Inferior parietal cortex (tissue), 1 donor: ENCODE measurements around the gene ANKRD11.
"Not testable (repeated sequence)": the region's sequence is repeated elsewhere in the genome, so short reads cannot be mapped to it uniquely, and the experiment has no call there.

ENCODE experiments used
- DNase-seq: peaks from one replicate; pipeline ENCODE4 v3.0.0-alpha.2; 2016; ENCODE audit errors: extremely low spot score

The ANKRD11 gene

DNA sequence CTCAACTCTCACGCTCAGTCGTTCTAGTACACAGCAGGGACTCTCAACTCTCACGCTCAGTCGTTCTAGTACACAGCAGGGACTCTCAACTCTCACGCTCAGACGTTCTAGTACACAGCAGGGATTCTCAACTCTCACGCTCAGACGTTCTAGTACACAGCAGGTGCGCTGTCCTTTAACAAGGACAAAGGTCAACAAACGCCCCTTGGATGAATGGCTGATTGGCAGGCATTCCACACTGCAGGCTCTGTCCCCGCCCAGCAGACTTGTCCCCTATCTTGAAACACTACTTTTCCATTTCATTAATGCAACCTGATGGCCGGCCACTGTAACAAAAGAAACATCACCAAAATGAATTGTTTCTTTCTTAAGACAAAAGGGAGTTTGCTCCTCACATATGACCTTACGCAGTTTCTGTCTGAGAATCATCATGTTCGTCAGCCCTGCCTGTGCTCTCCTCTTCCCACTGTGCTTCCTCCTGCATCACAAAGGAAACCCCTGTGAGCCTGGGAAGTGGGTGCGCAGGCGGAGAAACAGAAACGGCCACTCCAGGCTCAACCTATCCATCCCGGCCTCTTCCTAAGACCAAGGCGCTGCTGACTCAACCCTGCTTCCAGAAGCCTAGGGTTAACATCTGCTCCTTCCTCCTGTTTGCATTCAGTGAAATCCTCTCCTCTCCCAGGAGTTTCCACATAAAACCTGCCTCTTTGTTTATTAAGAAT is 59.8 kb downstream of the ANKRD11 start:
- DNase-seq, result no peak

DNA sequence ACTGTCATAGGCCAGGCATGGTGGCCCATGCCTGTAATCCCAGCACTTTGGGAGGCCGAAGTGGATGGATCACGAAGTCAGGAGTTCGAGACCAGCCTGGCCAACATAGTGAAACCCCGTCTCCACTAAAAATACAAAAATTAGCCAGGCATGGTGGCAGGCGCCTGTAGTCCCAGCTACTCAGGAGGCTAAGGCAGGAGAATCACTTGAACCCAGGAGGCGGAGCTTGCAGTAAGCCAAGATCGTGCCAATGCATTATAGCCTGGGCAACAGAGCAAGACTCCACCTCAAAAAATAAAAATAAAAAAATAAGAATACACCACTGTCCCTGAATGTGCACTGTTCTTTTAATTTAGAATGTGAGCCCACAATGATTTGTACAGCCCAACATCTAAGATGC is 61.8 kb downstream of the ANKRD11 start:
- DNase-seq, result not testable (repeated sequence)

DNA sequence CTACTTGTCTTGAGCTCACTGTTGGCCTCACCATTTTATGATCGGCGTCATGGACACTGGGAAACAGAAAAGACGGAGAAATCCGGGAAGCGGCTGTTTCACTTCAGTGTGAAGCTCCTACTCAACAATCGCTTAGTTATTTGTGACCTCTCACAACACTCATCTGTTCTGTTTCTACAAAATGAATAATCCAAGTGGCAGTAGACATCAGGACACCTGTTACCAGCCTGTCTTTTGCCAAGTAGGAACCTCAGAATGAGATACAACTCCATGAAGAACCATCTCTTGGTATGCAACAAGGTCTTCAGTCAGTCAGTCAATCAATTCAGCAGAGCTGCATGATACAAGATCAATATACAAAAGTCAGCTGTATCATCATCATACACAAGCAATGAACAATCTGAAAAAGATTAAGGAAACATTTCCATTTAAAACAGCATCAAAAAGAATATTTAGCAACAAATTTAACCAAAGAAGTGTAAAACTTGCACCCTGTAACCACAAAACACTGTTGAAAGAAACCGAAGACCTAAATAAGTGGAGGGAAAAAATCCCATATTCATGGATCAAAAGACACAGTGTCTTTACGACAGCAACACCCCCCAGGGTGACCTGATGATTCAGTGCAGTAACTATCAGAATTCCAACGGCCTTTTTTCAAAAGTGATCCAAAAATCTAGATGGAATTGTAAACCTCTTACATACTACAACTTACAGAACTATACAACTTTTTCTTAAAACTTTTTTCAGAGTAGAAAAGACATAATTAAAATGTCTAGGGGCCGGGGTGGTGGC is 63.4 kb downstream of the ANKRD11 start:
- no peak for DNase-seq

DNA sequence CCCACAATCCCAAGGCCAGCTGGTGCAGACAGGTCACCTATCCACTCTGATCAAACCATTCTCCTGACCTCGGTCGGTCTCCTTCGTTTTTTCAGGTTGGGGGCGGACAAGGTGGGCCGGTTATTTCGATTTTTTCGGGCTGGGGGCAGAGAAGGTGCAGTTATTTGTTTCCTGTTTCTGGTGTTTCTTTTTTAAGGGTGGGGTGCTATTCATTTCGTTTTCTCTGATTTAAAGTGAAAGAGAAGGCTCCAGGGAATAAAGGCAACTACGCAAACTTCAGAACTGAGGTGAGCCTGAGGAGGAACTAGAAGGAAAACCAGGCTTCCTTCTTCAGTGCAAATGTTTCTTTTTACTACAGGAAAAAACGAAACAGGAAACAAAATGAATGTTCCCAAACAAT is 64.8 kb downstream of the ANKRD11 start:
- no peak for DNase-seq

DNA sequence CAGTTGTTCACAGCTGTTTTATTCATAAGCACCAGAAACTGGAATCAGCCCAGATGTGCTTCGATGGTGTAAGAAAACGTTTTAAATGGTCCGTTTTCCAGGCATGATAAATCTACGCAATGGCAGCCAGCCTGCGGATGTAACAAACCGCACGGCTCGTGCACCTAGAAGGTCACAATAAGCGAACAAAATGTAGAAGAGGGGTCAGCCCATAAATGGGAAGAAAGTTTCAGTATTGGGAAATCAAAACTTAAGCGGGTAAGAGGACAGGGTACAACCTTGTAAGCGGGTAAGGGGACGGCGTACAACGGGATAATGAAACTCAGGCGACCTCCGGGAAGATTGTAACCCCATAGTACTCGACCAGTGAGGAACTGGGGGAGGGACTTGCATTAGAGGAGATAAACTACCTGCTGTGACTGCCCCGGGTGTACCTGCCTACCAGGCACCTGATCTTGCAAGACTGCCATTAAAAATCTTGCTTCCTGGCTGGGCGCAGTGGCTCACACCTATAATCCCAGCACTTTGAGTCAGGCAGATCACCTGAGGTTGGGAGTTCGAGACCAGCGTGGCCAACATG is 66.6 kb downstream of the ANKRD11 start:
- no peak for DNase-seq

DNA sequence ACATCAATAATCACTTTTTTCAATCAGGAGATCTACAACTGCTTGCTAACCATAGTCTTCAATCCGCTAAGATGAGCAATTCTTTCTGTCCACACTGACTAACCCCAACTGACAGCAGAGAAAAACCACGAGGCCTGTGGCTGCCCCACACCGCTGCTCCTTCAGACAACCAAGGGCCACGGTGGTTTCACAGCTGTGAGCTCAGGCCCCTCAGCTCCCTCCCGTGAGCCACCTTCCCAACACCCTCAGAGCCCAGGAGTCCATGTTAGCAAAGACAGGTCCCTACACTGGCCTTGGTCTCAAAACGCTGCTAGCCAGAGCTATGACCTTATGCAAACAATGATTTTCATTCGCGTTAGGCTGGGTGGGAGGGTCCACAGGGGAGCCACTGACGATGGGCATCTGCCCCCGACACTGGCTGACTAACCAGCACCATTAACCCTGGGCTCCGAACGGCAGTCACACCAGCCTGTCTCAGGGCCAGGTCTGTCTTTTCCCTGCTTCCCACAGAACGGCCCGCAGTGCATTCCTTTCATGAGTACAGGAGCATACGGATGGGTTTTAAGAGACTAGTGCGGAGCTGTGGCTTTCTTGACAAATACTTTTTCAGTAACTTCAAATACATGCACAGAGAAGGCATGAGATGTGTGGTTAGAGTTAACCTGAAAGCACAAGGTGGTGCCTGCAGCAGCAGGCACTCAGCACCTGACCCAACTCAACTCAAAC is 67.3 kb downstream of the ANKRD11 start:
- DNase-seq, result no peak

DNA sequence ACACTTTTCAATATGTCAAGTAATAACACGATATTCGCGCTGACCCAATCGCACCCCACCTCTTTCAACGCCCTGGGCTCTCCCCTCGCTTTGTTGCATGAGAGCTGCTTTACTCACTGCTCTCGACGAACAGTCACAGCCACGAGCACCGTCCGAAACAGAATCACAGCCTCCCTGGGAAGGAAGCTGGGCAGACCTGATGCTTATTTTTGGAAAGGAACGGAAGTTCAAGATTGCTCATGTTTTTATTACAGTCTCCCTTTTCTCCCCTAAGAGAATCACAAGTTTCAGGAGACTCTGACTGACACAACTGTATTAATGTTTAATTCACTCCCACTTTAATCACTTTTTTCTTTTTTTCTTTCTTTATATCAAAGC is 67.8 kb downstream of the ANKRD11 start:
- no peak for DNase-seq

DNA sequence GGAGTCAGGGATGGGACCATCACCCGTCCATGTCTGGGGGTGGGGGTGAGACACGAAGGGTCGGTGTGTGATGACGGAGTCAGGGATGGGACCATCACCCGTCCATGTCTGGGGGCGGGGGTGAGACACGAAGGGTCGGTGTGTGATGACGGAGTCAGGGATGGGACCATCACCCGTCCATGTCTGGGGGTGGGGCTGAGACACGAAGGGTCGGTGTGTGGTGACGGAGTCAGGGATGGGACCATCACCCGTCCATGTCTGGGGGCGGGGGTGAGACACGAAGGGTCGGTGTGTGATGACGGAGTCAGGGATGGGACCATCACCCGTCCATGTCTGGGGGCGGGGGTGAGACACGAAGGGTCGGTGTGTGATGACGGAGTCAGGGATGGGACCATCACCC is 69.1 kb downstream of the ANKRD11 start:
- not testable (repeated sequence) for DNase-seq

DNA sequence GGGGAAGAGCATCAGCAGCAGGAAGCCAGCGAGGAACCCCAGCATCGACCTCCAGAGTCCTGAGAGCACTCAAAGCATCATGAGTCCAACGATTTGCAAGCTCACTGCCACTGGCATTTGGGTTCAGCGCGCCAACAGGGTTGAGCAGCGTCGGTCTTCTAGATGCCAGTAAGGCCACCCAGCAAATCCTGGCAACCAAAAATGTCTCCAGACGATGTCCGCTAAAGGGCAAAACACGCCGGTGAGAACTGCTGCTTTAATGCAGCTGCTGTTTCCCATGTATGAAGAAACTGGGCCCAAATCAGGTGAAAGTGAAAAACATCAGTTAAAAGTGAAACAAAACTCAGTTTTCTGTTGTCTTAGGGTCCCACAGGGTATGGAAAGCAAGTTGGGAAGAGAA is 70.2 kb downstream of the ANKRD11 start:
- no peak for DNase-seq

DNA sequence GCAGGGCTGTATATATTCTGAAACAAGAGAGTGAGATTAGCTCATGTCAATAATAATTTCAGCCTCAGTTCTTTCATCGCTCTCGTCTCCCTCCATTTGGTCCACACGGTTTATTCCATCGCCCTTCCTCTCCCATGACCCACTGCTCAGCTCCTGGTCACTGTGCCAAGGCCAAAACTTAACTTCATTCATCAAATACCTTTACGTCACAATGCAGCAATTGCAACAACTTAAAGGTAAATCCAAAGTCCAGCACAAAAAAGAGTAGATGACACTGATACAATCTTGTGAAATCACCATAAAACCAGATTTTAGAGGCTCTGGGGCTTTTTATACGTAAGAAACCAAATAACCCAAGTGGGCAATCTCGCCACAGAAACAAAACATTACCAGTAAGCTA is 72.0 kb downstream of the ANKRD11 start:
- DNase-seq, result no peak

DNA sequence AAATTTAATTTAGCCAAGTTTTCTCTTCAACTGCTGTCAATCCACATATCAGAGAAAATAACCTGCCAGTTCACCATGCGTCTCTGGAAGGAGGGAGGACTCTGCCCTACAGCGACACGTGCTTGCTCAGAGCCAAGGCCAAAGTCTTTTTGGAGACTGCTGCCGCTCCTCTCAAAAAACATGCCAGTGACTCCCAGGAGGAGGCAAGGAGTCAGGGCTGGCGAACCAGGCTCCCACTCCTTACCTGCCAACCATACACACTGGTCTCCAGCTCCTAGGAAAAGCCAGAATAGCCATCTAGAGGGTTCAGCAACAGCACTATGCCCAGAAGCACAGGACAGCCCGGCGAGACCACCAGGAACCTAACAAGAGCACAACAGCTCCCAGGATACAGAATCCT is 73.0 kb downstream of the ANKRD11 start:
- no peak for DNase-seq

DNA sequence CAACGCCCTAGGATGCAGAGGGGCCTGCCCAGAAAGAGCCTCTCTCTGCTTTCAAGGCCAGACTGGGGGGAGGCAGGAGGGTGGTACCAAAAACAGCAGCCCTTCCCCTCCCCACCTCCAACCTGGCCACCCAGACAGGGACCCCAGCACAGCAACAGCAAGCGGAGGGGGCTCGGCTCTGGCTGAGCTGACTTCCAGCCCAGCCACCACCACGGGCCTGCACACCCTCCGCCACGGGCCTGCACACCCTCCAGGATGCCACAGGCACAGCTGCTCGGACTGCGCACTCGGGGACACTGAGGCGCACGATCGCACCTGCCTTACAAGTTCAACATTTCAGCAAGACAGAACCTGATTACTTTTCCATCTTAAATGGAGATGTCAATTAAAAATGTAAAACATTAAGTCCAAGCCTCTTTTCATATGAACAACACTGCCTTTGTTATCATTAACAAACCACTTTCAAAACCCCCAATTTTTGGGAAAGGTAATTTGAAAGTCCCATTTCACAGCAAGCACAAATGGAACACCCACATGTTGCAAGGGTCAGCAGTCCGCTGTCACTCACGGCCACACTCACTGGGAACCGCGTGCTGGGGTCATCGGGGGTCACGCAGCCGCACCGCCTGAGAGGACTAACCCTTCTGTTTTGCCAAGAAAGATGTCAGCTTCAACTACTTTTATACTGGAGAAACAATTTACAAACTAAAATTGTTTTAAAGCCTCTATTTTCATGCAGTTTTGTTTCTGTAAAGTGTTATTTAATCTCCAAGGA is 76.4 kb downstream of the ANKRD11 start:
- DNase-seq, result no peak

DNA sequence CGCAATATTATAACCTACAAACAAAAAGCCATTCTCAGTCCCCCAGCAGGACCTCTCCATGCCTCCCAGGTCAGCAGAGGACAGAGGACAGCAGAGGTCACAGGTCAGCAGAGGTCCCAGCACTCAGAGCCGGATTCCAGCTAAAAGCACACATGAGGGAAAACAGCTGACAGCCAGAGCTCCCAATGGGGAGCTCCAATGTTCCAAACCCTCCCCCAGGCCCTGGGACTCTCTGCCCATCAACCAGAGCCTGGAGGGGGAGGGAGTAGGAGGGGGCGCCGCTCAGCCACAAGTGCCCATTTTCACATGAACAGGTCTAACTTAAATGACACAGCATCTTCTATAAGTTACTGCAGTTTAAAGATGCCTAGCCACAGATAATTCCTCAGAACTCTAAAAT is 77.5 kb downstream of the ANKRD11 start:
- DNase-seq, result no peak

DNA sequence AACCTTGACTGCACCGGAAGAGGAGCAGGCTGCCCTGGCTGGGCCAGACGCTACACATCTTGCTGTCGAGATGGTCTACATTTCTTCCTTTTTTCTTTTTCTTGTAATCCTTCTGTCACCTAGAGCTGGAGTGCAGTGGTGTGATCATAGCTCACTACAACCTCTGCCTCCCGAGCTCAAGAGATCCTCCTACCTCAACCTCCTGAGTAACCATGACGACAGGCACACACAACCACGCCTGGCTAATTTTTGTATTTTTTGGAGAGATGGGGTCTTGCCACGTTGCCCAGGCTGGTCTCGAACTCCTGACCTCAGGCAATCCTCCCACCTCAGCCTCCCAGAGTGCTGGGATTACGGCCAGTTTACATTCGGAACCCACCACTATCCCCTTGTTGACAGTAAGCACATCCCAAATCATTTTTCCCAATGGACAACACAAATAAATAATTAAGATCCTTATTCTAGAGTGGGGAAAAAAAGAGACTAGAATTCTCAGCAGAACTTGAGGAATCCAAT is 79.0 kb downstream of the ANKRD11 start:
- no peak for DNase-seq

DNA sequence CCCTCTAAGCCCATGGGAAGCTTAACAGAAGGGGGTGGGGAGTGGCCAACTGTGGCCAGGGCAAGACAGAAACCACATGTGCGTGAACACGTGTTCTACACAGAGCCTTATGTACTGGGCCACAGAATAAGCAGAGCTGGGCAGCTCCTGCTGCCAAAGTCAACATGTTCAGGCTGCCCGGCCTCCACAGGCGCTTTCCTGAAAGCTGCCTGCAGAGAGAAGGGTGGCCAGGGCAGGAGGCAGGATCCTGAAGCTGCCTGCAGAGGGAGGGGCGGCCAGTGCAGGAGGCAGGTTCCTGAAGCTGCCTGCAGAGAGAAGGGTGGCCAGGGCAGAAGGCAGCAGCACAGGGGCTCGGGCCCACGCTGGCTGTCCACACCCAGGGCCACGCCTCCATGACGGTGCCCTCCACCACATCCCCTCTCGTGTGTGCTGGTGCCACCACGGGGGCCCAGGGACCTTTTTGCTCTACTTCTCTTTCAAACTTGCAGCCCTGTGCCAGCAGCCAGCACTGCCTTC is 79.5 kb downstream of the ANKRD11 start:
- no peak for DNase-seq

DNA sequence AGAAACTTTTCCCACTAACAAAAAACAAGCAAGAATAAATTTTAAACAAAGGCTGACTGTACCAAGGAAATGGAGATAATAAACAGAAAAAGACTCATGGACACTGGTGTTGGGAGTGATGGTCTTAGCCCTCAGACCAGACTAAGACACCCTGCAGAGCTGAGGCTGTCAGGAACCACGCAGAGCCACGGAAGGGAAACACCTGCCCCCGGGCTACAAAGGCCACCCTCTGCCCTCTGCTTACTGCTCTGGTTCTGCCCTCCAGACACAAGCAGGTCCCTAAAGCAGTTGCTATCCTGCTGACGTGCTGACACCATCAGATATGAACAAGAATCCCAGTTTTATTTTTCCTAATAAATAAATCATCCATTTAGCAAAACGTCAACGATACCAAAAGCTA is 80.0 kb downstream of the ANKRD11 start:
- no peak for DNase-seq

DNA sequence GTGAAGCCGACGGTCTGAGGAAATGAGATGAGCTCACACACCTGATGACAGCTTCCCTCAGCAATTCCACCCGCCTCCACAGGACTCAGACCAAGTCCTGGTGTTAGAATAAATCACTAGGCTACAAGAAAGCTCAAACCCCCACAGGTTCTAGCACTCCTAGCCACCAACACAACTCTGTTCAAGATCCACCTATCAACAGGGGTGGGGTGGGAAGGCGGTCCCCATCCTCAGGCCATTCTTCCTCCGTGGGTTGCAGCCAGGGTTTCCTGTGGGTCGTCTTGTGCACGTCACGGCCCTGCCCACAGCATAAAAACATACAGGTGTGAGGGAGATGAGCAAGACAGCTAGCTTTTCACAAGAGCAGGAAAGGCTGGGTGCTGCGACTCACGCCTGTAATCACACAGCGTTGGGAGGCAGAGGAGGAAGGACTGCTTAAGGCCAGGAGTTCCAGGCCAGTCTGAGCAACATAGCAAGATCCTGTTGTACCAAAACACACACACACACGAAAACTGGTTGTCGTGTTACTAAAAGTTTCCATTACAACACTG is 81.1 kb downstream of the ANKRD11 start:
- no peak for DNase-seq

DNA sequence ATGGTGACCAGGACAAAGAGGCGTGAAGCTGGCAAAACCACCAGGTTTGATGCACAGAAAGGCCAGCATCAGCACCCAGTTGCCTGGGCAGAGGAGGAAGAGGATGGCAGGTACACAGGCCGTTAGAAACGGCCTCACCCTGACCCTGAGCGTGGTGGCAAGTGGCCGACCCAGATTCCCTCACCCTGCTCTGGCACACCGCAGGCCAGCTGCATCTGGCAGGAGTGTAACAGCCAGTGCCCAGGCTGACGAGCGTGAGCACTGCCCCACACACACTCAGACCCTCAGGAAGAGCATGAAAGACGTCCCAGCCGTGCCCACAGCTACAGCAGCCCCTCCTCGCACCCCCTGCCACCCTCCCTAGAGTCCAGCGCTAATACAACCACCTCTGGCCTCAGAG is 82.0 kb downstream of the ANKRD11 start:
- no peak for DNase-seq

DNA sequence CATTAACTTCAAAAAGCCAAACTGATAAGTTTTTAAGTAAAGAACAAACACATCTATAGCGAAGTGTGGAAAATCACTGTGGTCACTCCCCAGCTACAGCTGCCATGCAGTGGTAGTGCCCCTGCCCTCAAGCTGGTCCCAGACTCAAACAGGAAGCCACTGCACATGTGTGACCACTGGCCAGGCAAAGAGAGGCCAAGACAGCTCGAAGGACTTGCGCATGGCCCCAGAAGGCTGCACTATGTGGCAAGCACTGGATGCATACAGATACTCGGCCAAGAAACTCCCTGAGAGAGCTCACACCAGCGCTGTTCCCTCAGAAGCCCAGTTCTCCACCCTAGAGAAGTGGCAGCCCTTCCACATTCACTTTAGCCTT is 82.4 kb downstream of the ANKRD11 start:
- DNase-seq, result no peak

DNA sequence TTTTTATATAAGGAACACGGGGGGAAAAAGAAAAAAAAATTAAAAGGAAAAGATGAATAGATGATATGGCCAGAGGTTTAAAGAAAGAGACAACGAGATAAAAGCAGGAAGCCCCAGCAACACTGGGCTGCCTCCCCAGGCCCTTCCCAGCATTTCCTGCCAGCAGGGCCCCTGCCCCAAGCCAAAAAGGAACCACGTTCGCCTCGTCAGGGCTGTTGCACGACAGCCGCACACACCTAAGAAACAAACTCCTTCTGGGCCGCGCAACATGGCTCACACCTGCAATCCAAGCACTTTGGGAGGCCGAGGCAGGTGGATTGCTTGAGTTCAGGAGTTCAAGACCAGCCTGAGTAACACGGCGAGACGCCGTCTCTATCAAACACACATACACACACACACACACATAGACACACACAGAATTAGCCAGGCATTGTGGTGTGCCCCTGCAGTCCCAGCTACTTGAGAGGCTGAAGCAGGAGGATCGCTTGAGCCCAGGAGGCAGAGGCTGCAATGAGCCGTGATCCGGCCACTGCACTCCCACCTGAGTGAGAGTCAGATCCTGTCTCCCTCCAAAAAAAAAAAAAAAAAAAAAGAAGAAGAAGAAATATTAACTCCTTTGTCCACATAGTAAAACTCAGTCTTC is 83.0 kb downstream of the ANKRD11 start:
- no peak for DNase-seq
